Heart right ventricle (tissue), 16 donors: ENCODE data around the gene GTF3A. TPM values are rescaled to one million over a fixed set of nuclear protein-coding genes. Genes with fewer than 3 reads are reported as not detected.

Experiments used
- ATAC-seq, 8 donors: fragments of 200-7000 bp; cut with Tn5 transposase; one replicate each; pipeline ENCODE4 v1.9.1; 2020; ENCODE audit warnings: mild to moderate bottlenecking in 8 of 8, moderate library complexity in 8 of 8, moderate number of reproducible peaks in 1 of 8
- DNase-seq, 2 donors: peaks; one replicate each; pipeline ENCODE4 v3.0.0-alpha.2; 2020
- H3K27ac ChIP-seq, 10 donors: fragments of 200-600 bp; sonication (generic) in 2 of 10; one replicate each; pipeline versions ENCODE4 v1.5.0 to v1.8.0; 2020 to 2022; ENCODE audit warnings: mild to moderate bottlenecking in 3 of 10
- H3K27me3 ChIP-seq, 7 donors: fragments of 200-600 bp; one replicate each; pipeline ENCODE4 v1.8.0; 2021 to 2022; ENCODE audit warnings: mild to moderate bottlenecking in 2 of 7
- H3K36me3 ChIP-seq, 9 donors: fragments of 200-600 bp; sonication (generic) in 1 of 9; one replicate each; pipeline versions ENCODE4 v1.5.0 to v1.8.0; 2020 to 2022; ENCODE audit warnings: mild to moderate bottlenecking in 2 of 9
- H3K4me1 ChIP-seq, 9 donors: fragments of 200-600 bp; sonication (generic) in 1 of 9; one replicate each; pipeline versions ENCODE4 v1.5.0 to v1.8.0; 2020 to 2022; ENCODE audit warnings: mild to moderate bottlenecking in 4 of 9
- H3K4me3 ChIP-seq, 10 donors: fragments of 200-600 bp; sonication (generic) in 2 of 10; one replicate each; pipeline versions ENCODE4 v1.5.0 to v1.8.0; 2020 to 2022; ENCODE audit warnings: mild to moderate bottlenecking in 7 of 10, moderate library complexity in 2 of 10
- H3K9me3 ChIP-seq, 11 donors: fragments of 200-600 bp in 10 of 11; sonication (generic) in 2 of 11; one replicate each; pipeline versions ENCODE4 v1.5.0 to v1.8.0; 2013 to 2022; ENCODE audit warnings: mild to moderate bottlenecking in 2 of 11, control low read depth in 1 of 11, moderate library complexity in 1 of 11
- CTCF ChIP-seq, 9 donors: fragments of 200-600 bp; sonication (generic) in 2 of 9; IDR thresholded peaks; one replicate each; pipeline versions ENCODE4 v1.5.0 to v1.8.0; 2021 to 2022; ENCODE audit warnings: antibody characterized with exemption in 9 of 9, mild to moderate bottlenecking in 5 of 9, moderate library complexity in 1 of 9
- WGBS, 2 donors: extraction: QIAGEN DNeasy Blood & Tissue Kit; methylation state at CpG; one replicate each; pipeline ENCODE4 v1.1.7; 2013; ENCODE audit warnings: inconsistent platforms in 1 of 2; 5-methylcytosine and 5-hydroxymethylcytosine counted together
- intact Hi-C, 10 donors: fragments of 100-400 bp; cut with DNase I; formaldehyde crosslinking; loops; one replicate each; pipeline versions ENCODE4 v1.11.1 to v1.14.2; 2022
- polyA plus RNA-seq, 2 donors: library from polyadenylated mRNA; stranded (reverse); fragments of 200-250 nt; gene quantifications; one replicate each; pipeline ENCODE4 v1.2.3, GENCODE V29; 2013
- total RNA-seq, 10 donors: library from RNA; stranded (reverse); fragmentation: NEBNext Ultra II Directional in 3 of 10; extraction: Animal tissue kit (Norgen Biotek cat#: 25700) in 3 of 10; gene quantifications; one replicate each; pipeline versions ENCODE4 v1.2.1 to v1.2.4, GENCODE V29; 2021 to 2023
- donor health status: Arrhythmogenic right ventricular cardiomyopathy.
- donor health status: ischemic (EF 13 %, LVEDD 7.1; RV severe dilation, severe dysfunction).
- donor health status: healthy with polysubstance abuse.
- donor health status: DM: no; HTN: yes; CAD: no.
- donor health status: DM: no; HTN: no; CAD: no.
- donor health status: ischemic (EF 25% LVEDD 6.9; RV normal size, moderate dysfunction).
- donor health status: ischemic (EF 25% LVEDD 5.7; RV mildly dilated, moderate dysfunction).
- donor health status: healthy.
- donor health status: DM: yes; HTN: yes; CAD: no.
- donor health status: Ischemic cardiomyopathy.
- donor health status: ischemic (EF 35%, LVEDD 5.7; RV mildly dilated, moderate dysfunction).
- donor health status: nonischemic (EF 11% LVEDD 7.7; RV severe dilation, severe dysfunction).
- donor health status: DM: yes; HTN: yes; CAD: no.
- donor health status: PGD.
- donor health status: ischemic (EF 29% LVEDD 5.4; RV normal size, mild dysfunction).
- donor health status: nonischemic (EF 23%, LVEDD 6.1; RV moderate dilation, normal function).

The GTF3A gene
- total and polyA plus RNA-seq, 12 donors: 137 to 848 (median 175) TPM

- H3K36me3 ChIP-seq: no peaks in the 10 kb centered on the region
- peaks cover 13 to 24% (median 21%) of the 10 kb centered on the region in 9 donors for H3K4me1 ChIP-seq
- WGBS, 2 donors: 89 to 93% methylated on average over 8 of the region's 8 CpGs
- no peak for TF ChIP-seq CTCF (IDR thresholded peaks at IDR 0.05)
- no peak overlapping the region for H3K4me3 ChIP-seq
- H3K27ac ChIP-seq: no peak overlapping the region
- ATAC-seq (no peak), DNase-seq (no peak)
- H3K27me3 ChIP-seq: no peaks in the 10 kb centered on the region
- H3K9me3 ChIP-seq: no peaks in the 10 kb centered on the region
- intact Hi-C loops: loop anchor here in 2 of 10 donors (10.0 kb wide), 1 partner anchor 204 kb away; the partner anchor contains the start of genes LNX2 (in 2 of the 2) and POLR1D (in 2 of the 2)
Measured at GRCh38 chr13:27421101-27421871, 3.1 kb upstream of the GTF3A start.

DNA sequence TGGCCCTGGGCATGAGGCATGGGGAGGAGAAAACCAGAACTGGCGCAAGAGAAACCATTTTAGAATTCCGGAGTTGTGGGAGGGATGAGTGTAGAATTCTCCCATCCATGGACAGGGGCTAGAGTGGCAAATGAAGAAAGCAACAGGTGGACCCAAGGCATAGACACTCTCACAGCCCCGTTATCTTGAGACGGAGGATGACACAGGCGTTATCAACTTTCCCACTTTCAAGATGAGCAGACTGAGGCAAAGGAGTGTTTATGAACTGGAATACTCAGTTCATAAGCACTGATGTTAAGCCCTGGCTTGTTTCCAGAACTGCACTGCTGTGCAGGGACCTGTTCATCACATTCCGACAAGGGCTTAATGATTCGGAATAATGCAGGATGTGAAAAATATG lies 1.1 kb upstream of the GTF3A start:
- no peak overlapping the region for H3K27ac ChIP-seq
- peaks cover 0 to 15% (median 6%) of the 10 kb centered on the region in 9 donors for H3K36me3 ChIP-seq
- no peak for TF ChIP-seq CTCF (IDR thresholded peaks at IDR 0.05)
- intact Hi-C loops: loop anchor here in 2 of 10 donors (10.0 kb wide), 1 partner anchor 201 kb away; the partner anchor contains the start of genes LNX2 (in 2 of the 2) and POLR1D (in 2 of the 2)
- H3K9me3 ChIP-seq: no peaks in the 10 kb centered on the region
- H3K27me3 ChIP-seq: no peaks in the 10 kb centered on the region
- no peak for DNase-seq
- H3K4me3 ChIP-seq: peak overlapping the region in 3 of 10 donors; percentile 75 to 93 (median 91)
- peaks cover 16 to 44% (median 36%) of the 10 kb centered on the region in 9 donors for H3K4me1 ChIP-seq
- WGBS, 2 donors: 76 to 79% methylated on average over 7 of the region's 7 CpGs
- ATAC-seq: no peak

DNA sequence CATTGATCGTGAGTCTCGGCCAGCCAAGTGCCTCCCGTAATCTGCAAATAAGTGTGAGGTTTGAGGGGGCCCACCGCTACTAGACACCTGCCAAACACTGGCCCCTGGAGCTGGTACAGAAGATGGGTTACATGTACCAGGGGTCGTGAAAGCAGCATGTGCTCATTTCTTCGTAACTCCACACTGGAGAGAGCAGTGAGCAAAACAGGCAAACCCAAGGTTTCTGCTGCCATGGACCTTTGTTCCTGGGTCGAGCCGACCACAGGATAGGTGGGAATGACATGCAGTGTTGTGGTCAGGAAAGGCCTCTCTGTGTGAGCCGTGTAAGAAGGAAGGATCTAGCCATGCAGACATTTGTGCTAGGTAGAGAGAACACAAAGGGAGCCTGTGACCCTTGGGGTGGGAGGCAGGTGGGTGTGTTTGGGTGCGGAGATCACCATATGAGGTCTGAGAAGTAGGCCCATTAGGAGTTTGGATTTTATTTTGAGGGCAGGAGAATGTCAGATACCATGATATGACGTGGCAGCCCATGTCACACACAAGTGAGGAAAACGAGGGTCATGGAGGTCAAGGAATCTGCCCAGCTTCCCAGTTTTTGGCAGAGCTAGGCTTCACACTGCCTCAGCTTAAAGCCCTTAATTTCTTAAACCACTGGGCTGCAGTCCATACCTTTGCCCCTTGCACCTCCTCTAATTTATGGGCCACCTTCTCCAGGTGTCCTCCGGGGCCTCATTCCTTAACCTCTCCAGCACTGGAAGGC lies 919 bp downstream of the GTF3A start:
- Histone ChIP-seq H3K4me3 (peak overlapping the region; percentile 75 to 93 (median 83)), H3K4me1 (peaks cover 16 to 46% (median 36%) of the 10 kb centered on the region in 9 donors), H3K27me3 (no peaks in the 10 kb centered on the region), H3K36me3 (peaks cover 0 to 35% (median 14%) of the 10 kb centered on the region in 9 donors), H3K9me3 (no peaks in the 10 kb centered on the region), H3K27ac (peak overlapping the region; percentile 57 to 97 (median 93))
- intact Hi-C loops: loop anchor here in 3 of 10 donors (2.0 to 10.0 kb wide), 3 partner anchors 21 to 199 kb away; partner anchors contain the start of genes LNX2 (in 2 of the 3), POLR1D (in 2 of the 3) and MTIF3 (in 1 of the 3)
- no peak for DNase-seq
- ATAC-seq: peak in 3 of 8 donors; percentile 1 to 15 (median 2)
- WGBS, 2 donors: 20 to 24% methylated on average over 13 of the region's 13 CpGs
- TF ChIP-seq CTCF (IDR thresholded peaks at IDR 0.05): no peak
